SIG-M5 treated with dmso at 0.1 percent for 504 hours (cell line): ENCODE data around the gene GBP3.
"Not testable (repeated sequence)": the region's sequence is repeated elsewhere in the genome, so short reads cannot be mapped to it uniquely, and the experiment has no call there.

Experiments
- DNase-seq: peaks from one replicate; lab custom pipeline; 2025; ENCODE audit not compliant: unreplicated experiment; lab: John Stamatoyannopoulos, UW

The GBP3 gene

DNA sequence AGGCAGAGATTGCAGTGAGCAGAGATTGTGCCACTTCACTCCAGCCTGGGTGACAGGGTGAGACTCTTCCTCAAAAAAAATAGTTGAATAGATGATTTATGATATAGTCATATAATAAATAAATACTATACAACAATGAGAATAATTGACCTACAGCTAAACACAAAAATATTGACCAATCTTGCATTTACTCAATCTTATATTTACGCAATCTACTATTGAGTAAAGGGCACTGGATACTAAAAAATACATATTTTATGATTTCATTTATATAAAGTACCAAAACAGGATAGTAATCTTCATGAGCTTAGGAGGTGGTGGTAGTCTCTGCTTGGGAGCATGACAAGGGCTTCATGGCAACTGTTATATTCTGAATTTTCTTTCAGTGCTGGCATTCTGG, 19.1 kb upstream of the GBP3 start:
- no peak for DNase-seq

- DNase-seq, result no peak
These were observed 18.5 kb upstream of the GBP3 start for GRCh38 chr1:89041119-89041641.

DNA sequence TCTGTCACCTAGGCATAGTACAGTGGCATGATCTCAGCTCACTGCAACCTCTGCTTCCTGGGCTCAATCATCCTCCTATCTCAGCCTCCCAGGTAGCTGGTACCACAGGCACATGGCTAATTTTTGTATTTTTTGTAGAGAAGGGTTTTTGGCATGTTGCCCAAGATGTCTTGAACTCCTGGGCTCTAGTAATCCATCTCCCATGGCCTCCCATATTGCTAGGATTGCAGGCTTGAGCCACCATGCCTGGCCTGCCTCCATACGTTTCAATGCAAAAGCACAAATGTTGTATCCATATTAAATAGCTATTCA, 17.6 kb upstream of the GBP3 start:
- no peak for DNase-seq

DNA sequence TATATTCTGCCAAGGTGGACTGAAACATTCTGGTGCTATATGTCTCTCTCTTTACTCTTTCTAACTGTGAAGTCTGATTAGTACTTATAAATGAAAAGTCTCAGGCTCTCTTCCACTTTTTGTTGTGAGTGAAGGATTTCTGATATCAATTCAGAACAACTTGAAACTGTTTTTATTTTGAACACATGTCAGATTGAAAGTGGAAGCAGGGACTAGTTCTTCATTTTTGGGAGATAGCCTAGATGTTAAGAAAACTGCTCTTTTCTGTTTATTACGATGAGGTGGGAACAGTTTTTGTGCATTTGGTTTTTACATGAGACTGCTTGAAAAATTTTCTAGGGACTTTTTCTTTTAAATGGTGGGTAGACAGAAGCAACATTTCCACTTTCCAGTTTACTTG, 14.5 kb upstream of the GBP3 start:
- DNase-seq, result no peak

GRCh38 chr1:89035080-89035479, 12.4 kb upstream of the GBP3 start:
- DNase-seq, result no peak

- not testable (repeated sequence) for DNase-seq
These were observed 11.3 kb upstream of the GBP3 start for GRCh38 chr1:89034004-89034403.

DNA sequence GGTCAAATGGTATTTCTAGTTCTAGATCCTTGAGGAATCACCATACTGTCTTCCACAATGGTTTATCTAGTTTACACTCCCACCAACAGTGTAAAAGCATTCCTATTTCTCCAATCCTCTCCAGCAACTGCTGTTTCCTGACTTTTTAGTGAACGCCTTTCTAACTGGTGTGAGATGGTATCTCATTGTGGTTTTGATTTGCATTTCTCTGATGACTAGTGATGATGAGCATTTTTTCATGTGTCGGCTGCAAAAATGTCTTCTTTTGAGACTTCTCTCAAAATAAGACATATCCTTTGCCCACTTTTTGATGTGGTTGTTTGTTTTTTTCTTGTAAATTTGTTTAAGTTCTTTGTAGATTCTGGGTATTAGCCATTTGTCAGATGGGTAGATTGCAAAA, 6.4 kb upstream of the GBP3 start:
- DNase-seq, result not testable (repeated sequence)

DNA sequence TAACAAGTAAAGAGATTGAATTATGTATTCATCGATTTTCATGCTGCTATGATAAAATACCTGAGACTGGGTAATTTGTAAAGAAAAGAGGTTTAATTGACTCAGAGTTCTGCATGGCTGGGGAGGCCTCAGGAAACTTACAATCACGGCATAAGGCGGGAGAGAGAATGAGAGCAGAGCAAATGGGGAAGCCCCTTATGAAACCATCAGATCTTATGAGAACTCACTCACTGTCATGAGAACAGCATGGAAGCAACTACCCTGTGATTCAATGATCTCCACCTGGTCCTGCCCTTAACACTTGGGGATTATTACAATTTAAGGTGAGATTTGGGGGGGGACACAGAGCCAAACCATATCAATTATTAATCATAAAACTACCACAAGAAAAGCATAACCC, 3.3 kb upstream of the GBP3 start:
- DNase-seq, result no peak

DNA sequence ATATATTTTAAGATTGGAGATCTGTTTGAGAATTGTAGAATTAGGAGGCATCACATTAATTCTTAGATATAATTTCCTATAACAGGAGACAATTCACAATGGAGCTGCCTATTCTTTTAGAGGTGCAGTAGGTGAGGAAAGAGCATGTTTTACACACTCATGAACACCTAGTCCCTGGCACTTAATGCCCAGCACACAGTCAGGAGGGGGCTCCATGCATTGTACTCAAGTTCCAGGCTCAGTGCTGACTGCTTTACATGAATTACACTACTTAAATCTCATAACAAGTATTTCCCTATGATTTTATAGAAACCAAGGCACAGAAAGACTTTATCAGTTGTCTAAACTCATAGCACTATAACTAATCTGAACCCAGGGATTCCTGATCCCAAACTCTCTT, 360 bp upstream of the GBP3 start:
- DNase-seq, result no peak

DNA sequence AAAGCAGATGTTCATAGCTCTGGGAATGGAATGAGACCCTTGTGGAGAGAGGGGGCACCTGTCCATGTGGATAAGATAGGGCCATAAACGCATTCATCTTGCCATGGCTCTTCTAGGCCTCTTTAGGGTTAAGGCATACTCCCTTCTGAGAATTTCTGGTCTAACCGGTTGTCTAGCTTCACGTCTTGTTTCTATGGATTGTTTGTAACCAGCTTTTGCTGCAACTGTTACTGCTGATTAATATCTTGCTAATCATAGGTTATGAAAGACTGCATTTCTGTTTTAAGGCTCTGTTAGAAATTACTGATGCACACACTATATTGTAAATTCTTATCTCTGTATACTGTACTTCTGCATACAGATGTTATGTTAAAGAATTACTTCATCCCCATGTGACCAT, 4.3 kb downstream of the GBP3 start:
- DNase-seq, result not testable (repeated sequence)

DNA sequence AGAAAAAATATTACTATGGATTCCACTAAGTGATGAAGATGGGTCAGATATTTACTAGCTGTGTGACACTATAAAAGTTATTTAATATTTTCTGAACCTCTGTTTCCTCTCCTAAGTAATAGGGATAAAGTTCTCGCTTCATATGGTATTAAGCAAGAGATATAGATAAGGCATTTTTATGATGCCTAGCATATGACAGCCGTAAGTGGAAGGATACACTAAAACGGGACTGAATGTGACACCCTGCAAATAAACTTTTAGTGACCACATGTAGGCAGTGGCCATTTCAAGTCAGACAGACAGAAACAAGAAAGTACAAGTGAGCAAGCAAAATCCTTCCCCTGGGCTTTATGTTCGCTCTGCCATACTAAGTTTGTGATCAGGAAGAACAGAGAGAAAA, 14.2 kb downstream of the GBP3 start:
- no peak for DNase-seq

DNA sequence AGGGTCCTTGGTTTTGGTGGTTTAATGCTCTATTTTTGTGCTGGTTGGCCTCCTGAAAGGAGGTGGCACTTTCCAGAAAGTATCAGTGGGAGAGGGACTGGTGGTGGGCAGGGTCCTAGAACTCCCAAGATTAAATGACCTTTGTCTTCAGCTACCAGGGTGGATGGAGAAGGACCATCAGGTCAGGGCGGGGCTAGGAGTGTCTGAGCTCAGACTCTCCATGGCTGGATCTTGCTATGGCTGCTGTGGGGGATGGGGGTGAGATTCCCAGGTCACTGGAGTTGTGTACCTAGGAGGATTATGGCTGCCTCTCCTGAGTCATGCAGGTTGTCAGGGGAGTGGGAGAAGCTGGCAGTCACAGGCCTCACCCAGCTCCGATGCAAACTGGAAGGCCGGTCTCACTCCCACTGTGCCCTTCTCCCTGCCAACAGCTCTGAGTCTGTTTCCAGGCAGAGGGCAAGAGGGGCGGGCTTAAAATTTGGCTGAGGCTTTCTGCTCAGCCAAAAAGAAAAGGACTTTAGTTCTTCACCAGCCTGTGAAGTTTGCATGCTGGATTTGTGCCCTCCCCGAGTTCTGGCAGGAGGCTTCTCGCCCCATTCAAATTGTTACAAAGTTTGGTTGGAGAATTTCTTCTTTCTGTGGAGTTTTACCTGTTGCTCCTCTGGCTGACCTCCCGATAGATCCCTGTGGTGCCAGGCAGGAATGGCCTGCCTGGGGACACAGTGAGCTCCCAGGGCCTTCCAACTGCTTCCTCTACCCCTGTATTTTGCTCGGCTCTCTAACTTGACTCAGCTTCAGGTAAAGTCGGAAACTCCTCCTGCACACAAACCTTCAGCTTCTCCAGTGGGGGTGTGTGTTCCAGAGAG, 17.1 kb downstream of the GBP3 start:
- DNase-seq, result no peak

GRCh38 chr1:89002176-89002575, 20.5 kb downstream of the GBP3 start:
- DNase-seq, result not testable (repeated sequence)

GRCh38 chr1:89001510-89001909, 21.2 kb downstream of the GBP3 start:
- DNase-seq, result no peak

DNA sequence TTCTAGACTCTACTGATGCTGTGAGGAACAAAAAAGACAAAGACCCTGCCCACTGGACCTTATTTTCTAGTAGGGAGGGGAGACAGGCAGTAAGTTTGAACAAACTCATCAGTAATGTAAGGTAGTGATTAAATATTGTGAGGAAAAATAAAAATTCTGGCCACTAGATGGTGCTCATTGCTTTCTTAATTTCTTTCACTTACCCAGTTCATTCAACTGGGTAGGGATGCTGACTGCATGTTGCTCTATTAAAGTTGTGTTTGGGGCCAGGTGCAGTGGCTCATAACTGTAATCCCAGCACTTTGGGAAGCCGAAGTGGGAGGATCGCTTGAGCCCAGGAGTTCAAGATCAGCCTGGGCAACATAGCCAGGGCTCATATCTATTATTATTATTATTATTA, 23.9 kb downstream of the GBP3 start:
- DNase-seq, result peak; percentile 62

DNA sequence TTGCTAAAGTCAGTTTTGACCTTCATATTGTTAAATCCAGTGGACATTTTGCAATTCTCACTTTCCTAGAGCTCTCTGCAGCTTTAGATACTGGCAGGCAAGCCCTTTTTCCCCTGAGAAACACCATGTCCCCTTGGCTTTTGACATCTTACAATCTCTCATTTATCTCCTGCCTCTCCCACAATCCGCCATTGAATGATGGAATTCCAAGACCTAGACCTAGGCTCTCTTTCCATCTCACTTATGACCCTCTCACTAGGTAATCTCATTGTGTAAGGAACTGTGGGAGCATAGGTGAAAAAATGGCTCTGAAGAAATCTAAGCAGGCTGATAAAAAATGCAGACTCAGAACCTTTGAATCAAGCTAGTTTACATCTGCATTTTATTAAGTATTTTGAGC, 32.2 kb downstream of the GBP3 start:
- peak; percentile 32 for DNase-seq

- no peak for DNase-seq
These were observed 37.0 kb downstream of the GBP3 start for GRCh38 chr1:88985692-88986091.

DNA sequence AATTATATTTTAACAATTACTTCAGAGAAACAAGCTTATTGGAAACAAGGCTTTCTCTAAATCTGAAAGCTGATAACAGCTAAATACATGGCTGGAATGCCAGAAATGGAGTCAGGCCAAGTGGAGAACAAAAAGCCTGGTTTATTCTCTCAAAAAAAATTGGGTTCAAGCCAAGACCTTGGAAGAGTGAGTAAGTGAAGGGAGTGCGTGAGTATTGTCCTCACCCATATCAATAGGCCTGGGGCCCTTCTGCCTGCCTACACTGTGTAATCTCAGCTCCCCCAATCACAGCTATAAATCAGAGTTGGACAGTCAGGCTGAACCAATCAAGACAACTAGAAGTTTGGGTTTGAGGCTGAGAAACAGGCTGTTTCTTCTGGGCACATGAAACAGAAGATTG, 37.6 kb downstream of the GBP3 start:
- DNase-seq, result no peak

- DNase-seq, result no peak
These were observed 38.1 kb downstream of the GBP3 start for GRCh38 chr1:88984569-88984968.

DNA sequence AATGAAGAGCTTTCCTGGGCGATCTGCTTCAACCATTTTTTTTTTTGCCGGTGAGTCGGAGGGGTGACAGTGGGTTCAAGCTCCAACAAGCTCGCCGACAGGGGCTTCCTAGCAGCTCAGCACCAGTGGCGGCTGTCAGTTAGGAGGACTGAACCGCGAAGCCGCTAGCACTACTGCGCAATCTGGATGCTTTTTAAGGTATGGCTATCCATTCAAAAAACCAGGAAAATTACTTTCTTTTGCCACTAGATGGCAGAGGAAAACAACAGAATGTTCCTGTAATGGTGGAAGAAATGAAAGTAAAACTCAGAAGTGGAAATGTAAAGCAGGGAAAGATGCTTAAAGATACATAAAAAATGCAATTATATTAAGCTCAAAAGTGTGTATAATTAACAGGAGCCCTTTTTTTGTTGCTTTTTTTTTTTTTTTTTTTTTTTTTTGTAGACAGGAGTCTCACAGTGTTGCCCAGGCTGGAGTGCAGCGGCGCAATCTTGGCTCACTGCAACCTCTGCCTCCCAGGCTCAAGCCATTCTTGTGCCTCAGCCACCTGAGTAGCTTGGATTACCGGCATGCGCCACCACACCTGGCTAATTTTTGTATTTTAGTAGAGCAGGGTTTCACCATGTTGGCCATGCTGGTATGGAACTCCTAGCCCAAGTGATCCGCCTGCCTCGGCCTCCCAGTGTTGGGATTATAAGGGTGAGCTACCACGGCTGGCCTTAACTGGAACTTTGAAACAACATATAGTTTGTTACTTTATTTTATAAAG, 38.7 kb downstream of the GBP3 start:
- peak; percentile 89 for DNase-seq

GRCh38 chr1:88982055-88982454, 40.6 kb downstream of the GBP3 start:
- no peak for DNase-seq

DNA sequence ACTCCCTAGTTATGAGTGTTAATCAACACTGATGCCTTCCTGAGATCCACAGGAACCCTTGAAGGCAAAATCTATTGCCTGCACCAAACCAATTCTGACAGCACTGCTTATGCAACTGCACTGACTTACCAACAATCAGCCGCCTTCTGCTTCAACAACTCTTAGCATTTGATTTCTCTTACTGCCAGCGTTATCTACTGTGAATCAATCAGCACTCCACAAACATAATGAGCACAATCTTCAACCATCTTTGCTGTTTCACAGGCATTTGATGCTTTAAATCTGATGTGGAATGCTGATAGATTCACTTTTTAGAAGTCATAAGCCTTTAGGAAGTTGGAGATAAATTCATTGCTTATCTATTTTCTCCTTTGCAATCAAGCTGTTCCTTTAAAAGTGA, 41.2 kb downstream of the GBP3 start:
- DNase-seq, result not testable (repeated sequence)
